ENCODE measurements around the gene SDHAF2. TPM values are rescaled to one million over a fixed set of nuclear protein-coding genes. Genes with fewer than 3 reads are reported as not detected.

Gene SDHAF2
- total RNA-seq, 3 donors from 2014 or later = 38.9 to 42.3 (median 42.1) TPM

GRCh38 chr11:61487342-61488025, 57.6 kb downstream of the SDHAF2 start:
- intact Hi-C loops (cut with DNase I, micrococcal nuclease) = no loop called here
- TF ChIP-seq CTCF (IDR thresholded peaks at IDR 0.05) = no peak
- Histone ChIP-seq H3K36me3 (ENCODE audit: low read depth) (no peaks in the 10 kb centered on the region), H3K9me3 (no peaks in the 10 kb centered on the region), H3K4me1 (ENCODE audit: low read depth) (peaks cover 9% of the 10 kb centered on the region), H3K4me3 (no peak overlapping the region)
- no peak for DNase-seq
- no peak for ATAC-seq

GRCh38 chr11:61488651-61489291, 58.8 kb downstream of the SDHAF2 start:
- ATAC-seq (peak; percentile 90), DNase-seq (peak; percentile 85 to 87 (median 86))
- intact Hi-C loops (cut with DNase I, micrococcal nuclease) = no loop called here
- H3K4me1 ChIP-seq (ENCODE audit: low read depth) = peaks cover 9% of the 10 kb centered on the region
- H3K4me3 ChIP-seq = no peak overlapping the region
- no peak for TF ChIP-seq CTCF (IDR thresholded peaks at IDR 0.05)
- no peaks in the 10 kb centered on the region for H3K9me3 ChIP-seq
- H3K36me3 ChIP-seq (ENCODE audit: low read depth) = no peaks in the 10 kb centered on the region

- DNase-seq = no peak
- no peak overlapping the region for H3K4me3 ChIP-seq
These were observed 60.2 kb downstream of the SDHAF2 start for GRCh38 chr11:61489833-61490721.

GRCh38 chr11:61491736-61492395, 61.9 kb downstream of the SDHAF2 start:
- intact Hi-C loops (cut with DNase I, micrococcal nuclease) = no loop called here
- Histone ChIP-seq H3K4me1 (ENCODE audit: low read depth) (peaks cover 9% of the 10 kb centered on the region), H3K36me3 (ENCODE audit: low read depth) (no peaks in the 10 kb centered on the region), H3K9me3 (no peaks in the 10 kb centered on the region), H3K4me3 (no peak overlapping the region)
- no peak for DNase-seq
- ATAC-seq = no peak
- no peak for TF ChIP-seq CTCF (IDR thresholded peaks at IDR 0.05)

More at GRCh38 chr11:61489833-61490721, 60.2 kb downstream of the SDHAF2 start:
- no peaks in the 10 kb centered on the region for H3K9me3 ChIP-seq
- TF ChIP-seq CTCF (IDR thresholded peaks at IDR 0.05) = no peak
- peaks cover 9% of the 10 kb centered on the region for H3K4me1 ChIP-seq (ENCODE audit: low read depth)
- no peaks in the 10 kb centered on the region for H3K36me3 ChIP-seq (ENCODE audit: low read depth)
- ATAC-seq = no peak
- intact Hi-C loops (cut with DNase I, micrococcal nuclease) = no loop called here

GRCh38 chr11:61494381-61494961, 64.5 kb downstream of the SDHAF2 start:
- Histone ChIP-seq H3K36me3 (ENCODE audit: low read depth) (no peaks in the 10 kb centered on the region), H3K4me1 (ENCODE audit: low read depth) (peaks cover 2% of the 10 kb centered on the region), H3K4me3 (no peak overlapping the region), H3K9me3 (no peaks in the 10 kb centered on the region)
- ATAC-seq = no peak
- no peak for TF ChIP-seq CTCF (IDR thresholded peaks at IDR 0.05)
- intact Hi-C loops (cut with DNase I, micrococcal nuclease) = no loop called here
- no peak for DNase-seq

Measured in mucosa of descending colon (tissue), 3 donors.